Lower leg skin (tissue), 3 donors: ENCODE measurements around the gene CCDC27.

Experiments used
- CTCF ChIP-seq, 3 donors: fragments of 450-650 bp; IDR thresholded peaks; one replicate each; pipeline ENCODE4 v1.5.1; 2016; ENCODE audit warnings: antibody characterized with exemption in 3 of 3, mild to moderate bottlenecking in 3 of 3, moderate library complexity in 2 of 3
- POLR2A ChIP-seq, 2 donors: fragments of 450-650 bp; IDR thresholded peaks; one replicate each; pipeline ENCODE4 v1.6.1; 2016 to 2017; ENCODE audit warnings: antibody characterized with exemption in 2 of 2, mild to moderate bottlenecking in 1 of 2, moderate library complexity in 1 of 2

GRCh38 chr1:3774276-3774945, 22.2 kb downstream of the CCDC27 start:
- TF ChIP-seq POLR2A (IDR thresholded peaks at IDR 0.05) (no peak), CTCF (IDR thresholded peaks at IDR 0.05) (no peak)
